Measurements from ENCODE around the gene BMPER.

Gene BMPER

DNA sequence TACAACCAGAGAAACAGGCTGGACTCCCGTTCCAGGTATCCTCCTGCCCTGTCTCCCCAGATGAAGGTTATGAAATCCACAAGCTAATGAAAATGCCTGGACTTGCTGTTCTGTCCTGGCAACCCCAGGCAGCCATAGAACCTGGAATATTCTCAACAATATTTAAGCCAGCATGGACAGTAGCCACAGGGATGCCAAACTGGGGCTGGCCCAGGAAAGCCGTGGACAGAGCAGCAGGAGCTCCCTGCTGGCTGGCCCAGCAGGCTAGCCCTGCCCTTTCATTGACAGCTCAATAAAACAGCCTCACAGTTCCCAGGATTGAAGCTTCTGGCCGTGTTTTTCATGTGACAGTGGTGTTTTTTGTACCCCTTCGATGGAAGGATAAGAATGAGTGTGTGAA lies 230.6 kb downstream of the BMPER start:
- Histone ChIP-seq H3K4me3 (ENCODE audit: low read length) (no peak overlapping the region), H3K4me1 (ENCODE audit: control insufficient read depth, insufficient read depth, low read length) (no peaks in the 10 kb centered on the region), H3K27me3 (ENCODE audit: control insufficient read depth, insufficient read depth, low read length) (no peaks in the 10 kb centered on the region), H3K9ac (ENCODE audit: low read length) (no peak overlapping the region), H3K36me3 (ENCODE audit: control insufficient read depth, insufficient read depth, low read length) (no peaks in the 10 kb centered on the region), H3K27ac (ENCODE audit: low read depth, low read length) (no peak overlapping the region)

DNA sequence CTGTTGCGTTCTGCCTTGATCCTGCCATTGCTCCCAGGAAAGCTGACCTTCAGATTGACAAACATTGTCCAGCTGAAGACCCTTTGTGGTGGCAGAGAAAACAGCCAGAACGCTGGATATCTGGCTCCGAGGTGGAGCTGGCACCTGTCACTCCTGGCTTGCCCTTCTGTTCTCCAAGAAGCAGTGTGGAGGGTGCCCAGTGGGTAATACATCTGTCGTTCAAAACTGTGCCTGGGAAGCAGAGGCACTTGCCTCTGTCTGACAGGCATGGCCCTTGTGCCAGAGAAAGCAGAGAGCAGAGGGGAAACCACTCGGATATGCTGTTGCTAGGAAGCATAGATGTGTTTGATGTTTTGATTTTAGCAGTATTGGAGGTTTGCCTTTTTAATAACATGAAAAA lies 231.4 kb downstream of the BMPER start:
- H3K9ac ChIP-seq (ENCODE audit: low read length), result no peak overlapping the region
- no peak overlapping the region for H3K27ac ChIP-seq (ENCODE audit: low read depth, low read length)
- no peaks in the 10 kb centered on the region for H3K4me1 ChIP-seq (ENCODE audit: control insufficient read depth, insufficient read depth, low read length)
- H3K4me3 ChIP-seq (ENCODE audit: low read length), result no peak overlapping the region
- no peaks in the 10 kb centered on the region for H3K27me3 ChIP-seq (ENCODE audit: control insufficient read depth, insufficient read depth, low read length)
- no peaks in the 10 kb centered on the region for H3K36me3 ChIP-seq (ENCODE audit: control insufficient read depth, insufficient read depth, low read length)

DNA sequence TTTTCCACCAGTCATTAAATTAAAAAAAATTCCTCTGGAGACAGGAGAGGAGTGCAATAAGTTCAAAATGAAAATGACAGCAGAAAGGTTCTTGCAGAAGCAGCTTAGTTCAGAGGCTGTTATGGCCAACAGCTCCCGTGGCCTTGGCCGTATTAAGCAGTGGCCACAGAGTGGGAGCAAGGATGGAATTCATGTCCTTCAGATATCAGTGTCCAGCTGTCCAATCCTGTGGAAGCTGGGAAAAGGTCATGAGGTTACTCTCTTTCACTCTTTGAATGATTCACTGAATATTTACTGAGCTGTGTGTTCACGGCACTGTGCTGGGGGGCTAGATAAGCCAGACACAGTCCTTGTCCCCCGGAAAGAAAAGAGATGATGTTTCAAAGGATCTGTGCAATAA lies 231.8 kb downstream of the BMPER start:
- H3K27ac ChIP-seq (ENCODE audit: low read depth, low read length), result no peak overlapping the region
- no peak overlapping the region for H3K9ac ChIP-seq (ENCODE audit: low read length)
- no peaks in the 10 kb centered on the region for H3K36me3 ChIP-seq (ENCODE audit: control insufficient read depth, insufficient read depth, low read length)
- no peaks in the 10 kb centered on the region for H3K27me3 ChIP-seq (ENCODE audit: control insufficient read depth, insufficient read depth, low read length)
- no peak overlapping the region for H3K4me3 ChIP-seq (ENCODE audit: low read length)
- no peaks in the 10 kb centered on the region for H3K4me1 ChIP-seq (ENCODE audit: control insufficient read depth, insufficient read depth, low read length)

DNA sequence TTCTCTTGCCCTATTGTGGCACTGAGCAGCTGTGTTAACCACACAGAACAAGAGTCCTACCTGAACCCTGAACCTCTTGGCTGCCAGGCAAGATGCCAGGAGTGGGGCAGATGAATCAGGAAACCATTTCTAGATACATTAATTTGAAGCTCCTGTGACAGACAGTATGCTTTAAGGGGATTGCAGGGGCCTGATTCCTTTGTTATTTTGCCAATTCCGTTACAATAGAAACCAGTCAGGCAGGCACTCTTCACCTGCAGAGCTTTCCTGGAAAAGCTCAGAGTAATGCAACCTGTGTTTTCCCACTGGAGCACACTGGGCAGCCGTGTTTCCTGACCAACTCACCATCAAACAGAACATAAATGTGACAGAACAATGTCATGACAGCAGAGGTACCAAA lies 233.1 kb downstream of the BMPER start:
- H3K27me3 ChIP-seq (ENCODE audit: control insufficient read depth, insufficient read depth, low read length), result no peaks in the 10 kb centered on the region
- H3K4me1 ChIP-seq (ENCODE audit: control insufficient read depth, insufficient read depth, low read length), result no peaks in the 10 kb centered on the region
- H3K27ac ChIP-seq (ENCODE audit: low read depth, low read length), result no peak overlapping the region
- no peaks in the 10 kb centered on the region for H3K36me3 ChIP-seq (ENCODE audit: control insufficient read depth, insufficient read depth, low read length)
- H3K9ac ChIP-seq (ENCODE audit: low read length), result no peak overlapping the region
- no peak overlapping the region for H3K4me3 ChIP-seq (ENCODE audit: low read length)

DNA sequence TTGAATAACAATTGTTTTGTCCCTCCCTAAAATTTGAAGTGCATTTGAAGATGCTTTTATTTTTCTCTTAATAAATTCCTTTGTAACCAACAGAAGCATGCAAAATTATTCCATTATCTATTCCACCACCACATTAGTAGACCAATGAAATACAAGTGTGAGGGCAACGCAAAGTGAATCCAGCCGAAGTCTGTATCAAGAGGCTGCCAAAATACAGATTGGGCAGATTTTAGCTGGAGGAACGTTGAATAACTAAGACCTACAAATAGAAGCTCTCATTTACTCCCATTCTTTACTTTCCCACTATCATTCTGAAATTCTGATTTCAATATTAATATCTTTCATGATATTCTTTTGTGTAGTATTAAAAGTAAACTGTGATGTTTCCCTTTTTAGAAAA lies 233.7 kb downstream of the BMPER start:
- Histone ChIP-seq H3K9ac (ENCODE audit: low read length) (no peak overlapping the region), H3K27me3 (ENCODE audit: control insufficient read depth, insufficient read depth, low read length) (no peaks in the 10 kb centered on the region), H3K4me1 (ENCODE audit: control insufficient read depth, insufficient read depth, low read length) (no peaks in the 10 kb centered on the region), H3K27ac (ENCODE audit: low read depth, low read length) (no peak overlapping the region), H3K36me3 (ENCODE audit: control insufficient read depth, insufficient read depth, low read length) (no peaks in the 10 kb centered on the region), H3K4me3 (ENCODE audit: low read length) (no peak overlapping the region)

DNA sequence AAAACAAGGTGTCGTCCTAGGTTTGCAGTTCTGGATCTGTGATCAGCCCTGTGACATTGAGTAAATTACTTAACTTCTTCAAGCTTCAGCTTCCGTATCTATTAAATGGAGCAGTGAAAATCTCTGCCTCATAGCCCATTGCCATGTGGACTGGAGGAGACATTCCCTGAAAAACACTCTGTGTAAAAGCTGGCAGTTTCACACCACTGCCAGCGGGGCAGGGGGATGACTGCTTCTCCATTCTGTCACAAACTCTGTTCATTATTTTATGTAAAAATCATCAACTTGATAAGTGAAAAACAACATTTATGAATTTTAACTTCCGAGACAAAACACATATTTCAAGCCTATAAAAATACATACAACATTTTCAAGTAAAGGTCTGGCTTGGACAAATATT lies 234.7 kb downstream of the BMPER start:
- H3K9ac ChIP-seq (ENCODE audit: low read length), result no peak overlapping the region
- H3K36me3 ChIP-seq (ENCODE audit: control insufficient read depth, insufficient read depth, low read length), result no peaks in the 10 kb centered on the region
- H3K4me3 ChIP-seq (ENCODE audit: low read length), result no peak overlapping the region
- H3K27ac ChIP-seq (ENCODE audit: low read depth, low read length), result no peak overlapping the region
- H3K27me3 ChIP-seq (ENCODE audit: control insufficient read depth, insufficient read depth, low read length), result no peaks in the 10 kb centered on the region
- no peaks in the 10 kb centered on the region for H3K4me1 ChIP-seq (ENCODE audit: control insufficient read depth, insufficient read depth, low read length)

DNA sequence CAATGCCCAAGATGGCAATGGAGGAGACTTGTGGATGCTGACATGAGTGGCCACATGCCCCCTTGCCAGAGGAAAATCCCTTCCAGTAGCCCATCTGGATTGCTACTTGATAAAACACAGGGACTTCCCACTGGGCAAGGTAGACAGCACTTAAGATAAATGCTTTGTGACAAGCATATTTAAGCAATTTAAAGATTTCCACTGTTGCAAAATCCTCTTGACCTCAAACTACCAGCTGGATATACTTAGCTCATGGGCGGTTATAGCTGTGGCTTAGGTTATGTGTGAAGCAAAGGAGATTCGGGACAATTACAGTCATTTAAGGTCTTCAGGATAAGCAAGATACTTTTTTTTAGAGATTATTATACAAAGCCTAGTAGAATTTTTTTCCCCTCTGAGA lies 238.1 kb downstream of the BMPER start:
- Histone ChIP-seq H3K4me1 (ENCODE audit: control insufficient read depth, insufficient read depth, low read length) (no peaks in the 10 kb centered on the region), H3K9ac (ENCODE audit: low read length) (no peak overlapping the region), H3K27ac (ENCODE audit: low read depth, low read length) (no peak overlapping the region), H3K4me3 (ENCODE audit: low read length) (no peak overlapping the region), H3K36me3 (ENCODE audit: control insufficient read depth, insufficient read depth, low read length) (no peaks in the 10 kb centered on the region), H3K27me3 (ENCODE audit: control insufficient read depth, insufficient read depth, low read length) (no peaks in the 10 kb centered on the region)

DNA sequence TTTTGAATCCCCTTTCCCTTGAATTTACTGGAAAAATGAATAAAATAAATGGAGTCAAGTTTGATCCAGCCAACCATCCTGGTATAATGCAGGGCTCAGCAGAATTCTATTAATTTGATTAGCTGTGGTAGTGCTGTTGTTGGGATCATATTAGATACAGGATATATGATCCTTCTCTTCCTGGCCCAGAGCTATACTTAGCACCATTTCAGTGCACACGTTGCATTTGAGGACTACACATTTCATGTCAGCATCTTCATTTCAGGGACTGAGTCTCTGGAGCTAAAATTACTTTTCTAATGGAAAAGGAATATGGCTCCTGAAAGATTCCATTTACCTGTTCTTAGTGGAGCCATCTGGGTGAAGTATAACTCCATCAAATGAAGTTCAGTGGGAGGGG lies 240.3 kb downstream of the BMPER start:
- no peaks in the 10 kb centered on the region for H3K27me3 ChIP-seq (ENCODE audit: control insufficient read depth, insufficient read depth, low read length)
- no peaks in the 10 kb centered on the region for H3K36me3 ChIP-seq (ENCODE audit: control insufficient read depth, insufficient read depth, low read length)
- H3K4me3 ChIP-seq (ENCODE audit: low read length), result no peak overlapping the region
- no peak overlapping the region for H3K27ac ChIP-seq (ENCODE audit: low read depth, low read length)
- H3K4me1 ChIP-seq (ENCODE audit: control insufficient read depth, insufficient read depth, low read length), result no peaks in the 10 kb centered on the region
- no peak overlapping the region for H3K9ac ChIP-seq (ENCODE audit: low read length)

DNA sequence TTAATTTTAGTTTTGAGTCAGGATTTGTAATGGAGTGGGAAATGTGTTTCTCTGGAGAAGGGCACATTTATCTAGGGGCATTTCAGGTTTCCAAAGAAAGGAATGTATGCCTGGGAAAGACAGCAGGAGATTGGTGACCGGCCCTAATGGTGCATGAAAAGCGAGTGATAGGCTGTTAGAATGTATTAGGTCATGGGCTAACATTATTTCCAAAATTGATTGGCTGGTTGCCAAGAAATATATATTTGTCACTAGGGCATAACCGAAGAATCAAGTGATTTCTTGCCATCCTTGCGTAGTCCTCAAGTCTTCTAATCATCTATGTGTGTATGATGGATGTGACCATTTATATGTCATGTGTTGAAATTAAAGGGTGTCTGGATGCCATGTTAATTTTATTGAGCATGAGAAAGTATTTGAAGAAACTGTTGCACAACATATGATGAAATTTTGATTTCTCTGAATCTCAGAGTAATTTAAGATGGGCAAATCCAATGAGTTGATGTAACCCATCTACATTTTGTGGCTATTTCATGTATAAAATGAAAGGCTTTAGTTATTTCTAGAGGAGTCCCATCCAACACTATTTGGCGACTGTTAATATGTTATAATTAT lies 248.4 kb downstream of the BMPER start:
- no peaks in the 10 kb centered on the region for H3K4me1 ChIP-seq (ENCODE audit: control insufficient read depth, insufficient read depth, low read length)
- H3K27ac ChIP-seq (ENCODE audit: low read depth, low read length), result no peak overlapping the region
- H3K4me3 ChIP-seq (ENCODE audit: low read length), result no peak overlapping the region
- no peaks in the 10 kb centered on the region for H3K27me3 ChIP-seq (ENCODE audit: control insufficient read depth, insufficient read depth, low read length)
- H3K36me3 ChIP-seq (ENCODE audit: control insufficient read depth, insufficient read depth, low read length), result no peaks in the 10 kb centered on the region
- no peak overlapping the region for H3K9ac ChIP-seq (ENCODE audit: low read length)

DNA sequence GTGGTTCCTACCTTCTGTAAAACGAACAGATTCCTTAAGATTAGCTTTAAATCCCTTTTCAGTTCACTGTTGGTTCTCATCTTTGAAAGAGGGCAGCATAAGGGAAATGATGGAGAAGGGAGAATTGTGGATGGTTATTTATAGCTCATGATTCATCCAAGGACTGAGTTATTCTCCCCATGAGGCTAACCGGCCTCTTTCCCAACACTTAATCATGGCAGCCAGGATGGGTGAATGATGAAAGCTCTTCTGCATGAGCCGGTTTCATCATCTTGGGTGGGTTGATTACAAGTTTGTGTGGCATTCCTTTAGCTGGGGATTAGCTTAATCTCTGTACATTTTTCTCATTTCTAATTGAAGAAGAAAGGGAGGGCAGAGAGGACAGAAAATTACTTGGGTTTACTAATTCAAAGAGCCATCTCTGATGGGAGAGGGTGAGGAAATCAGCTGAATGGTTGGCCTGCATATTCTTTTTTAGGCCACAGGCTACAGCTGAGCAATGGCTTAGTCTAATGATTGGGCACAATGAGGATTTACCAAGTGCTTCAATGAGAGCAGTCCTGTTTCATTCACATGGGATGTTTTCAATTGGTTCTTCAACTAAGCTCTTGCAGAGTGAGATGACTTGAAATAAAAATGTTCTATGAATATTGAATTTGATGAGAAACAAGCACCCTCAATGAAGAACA lies 250.0 kb downstream of the BMPER start:
- H3K27me3 ChIP-seq (ENCODE audit: control insufficient read depth, insufficient read depth, low read length), result no peaks in the 10 kb centered on the region
- H3K36me3 ChIP-seq (ENCODE audit: control insufficient read depth, insufficient read depth, low read length), result no peaks in the 10 kb centered on the region
- H3K27ac ChIP-seq (ENCODE audit: low read depth, low read length), result no peak overlapping the region
- no peak overlapping the region for H3K9ac ChIP-seq (ENCODE audit: low read length)
- H3K4me3 ChIP-seq (ENCODE audit: low read length), result no peak overlapping the region
- no peaks in the 10 kb centered on the region for H3K4me1 ChIP-seq (ENCODE audit: control insufficient read depth, insufficient read depth, low read length)

DNA sequence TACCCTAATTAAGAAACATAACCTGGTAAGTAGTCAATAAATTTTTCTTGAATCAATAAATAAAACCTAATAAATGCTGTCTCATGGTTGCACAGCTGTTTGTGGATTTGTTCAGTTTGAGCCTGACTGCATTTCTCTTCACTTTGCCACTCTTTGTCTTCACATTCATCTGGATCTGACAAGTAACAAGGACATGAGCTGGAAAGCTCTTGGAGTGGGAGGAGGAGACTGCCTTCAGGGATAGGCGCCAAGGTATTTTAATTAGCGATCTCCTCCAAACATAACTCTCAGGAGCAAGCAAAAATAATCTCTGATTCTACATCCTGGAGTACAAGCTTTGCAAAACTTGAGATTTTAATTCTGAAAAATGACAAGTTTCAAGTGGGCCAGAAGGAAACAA lies 251.0 kb downstream of the BMPER start:
- H3K27ac ChIP-seq (ENCODE audit: low read depth, low read length), result no peak overlapping the region

DNA sequence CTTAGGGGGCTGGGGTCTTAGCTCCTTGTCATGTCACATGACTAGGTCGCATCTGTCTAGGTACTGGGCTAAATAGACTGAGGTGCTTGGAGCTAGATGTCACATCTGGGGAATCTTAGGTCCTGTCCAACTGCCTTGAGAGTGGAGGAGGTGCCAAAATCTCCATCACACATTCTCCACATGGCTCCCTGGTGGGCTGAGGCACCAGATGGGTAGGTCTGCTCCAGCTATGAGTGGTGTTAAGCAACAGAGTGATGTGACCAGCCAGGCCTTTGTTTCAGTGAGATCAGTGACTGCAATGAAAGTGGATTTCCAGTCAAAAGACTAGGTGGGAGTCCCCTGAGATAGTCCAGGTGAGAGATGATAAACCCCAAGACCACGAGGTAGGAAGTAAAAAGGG lies 251.8 kb downstream of the BMPER start:
- no peaks in the 10 kb centered on the region for H3K36me3 ChIP-seq (ENCODE audit: control insufficient read depth, insufficient read depth, low read length)
- H3K9ac ChIP-seq (ENCODE audit: low read length), result no peak overlapping the region
- no peak overlapping the region for H3K27ac ChIP-seq (ENCODE audit: low read depth, low read length)
- H3K27me3 ChIP-seq (ENCODE audit: control insufficient read depth, insufficient read depth, low read length), result no peaks in the 10 kb centered on the region
- H3K4me3 ChIP-seq (ENCODE audit: low read length), result no peak overlapping the region
- H3K4me1 ChIP-seq (ENCODE audit: control insufficient read depth, insufficient read depth, low read length), result no peaks in the 10 kb centered on the region

More for the DNA sequence above, 251.0 kb downstream of the BMPER start:
- no peaks in the 10 kb centered on the region for H3K4me1 ChIP-seq (ENCODE audit: control insufficient read depth, insufficient read depth, low read length)
- H3K27me3 ChIP-seq (ENCODE audit: control insufficient read depth, insufficient read depth, low read length), result no peaks in the 10 kb centered on the region
- no peak overlapping the region for H3K9ac ChIP-seq (ENCODE audit: low read length)
- no peaks in the 10 kb centered on the region for H3K36me3 ChIP-seq (ENCODE audit: control insufficient read depth, insufficient read depth, low read length)
- H3K4me3 ChIP-seq (ENCODE audit: low read length), result no peak overlapping the region
